Left colon (tissue), 2 donors: ENCODE measurements around the gene H6PD. TPM values are rescaled to one million over a fixed set of nuclear protein-coding genes. Genes with fewer than 3 reads are reported as not detected.

Experiments
- ATAC-seq: fragments of 200-7000 bp; cut with Tn5 transposase; one replicate; pipeline ENCODE4 v1.9.1; 2020; ENCODE audit warnings: mild to moderate bottlenecking, moderate library complexity
- DNase-seq, 2 donors: peaks; one replicate each; pipeline ENCODE4 v3.0.0-alpha.2; 2020
- intact Hi-C, 2 donors: fragments of 100-400 bp; cut with DNase I in 1 of 2; cut with micrococcal nuclease in 1 of 2; formaldehyde crosslinking; loops; one replicate each; pipeline versions ENCODE4 v1.11.2 to v1.14.0; 2022; cut with DNase I, micrococcal nuclease
- total RNA-seq, 2 donors: library from RNA; stranded (reverse); fragmentation: NEBNext Ultra II Directional; extraction: Animal tissue kit (Norgen Biotek cat#: 25700); gene quantifications; one replicate each; pipeline ENCODE4 v1.2.1, GENCODE V29; 2021
- donor health status: DM: no; HTN: no; CAD: no.
- donor health status: DM: yes; HTN: yes; CAD: no.

Gene H6PD
- total RNA-seq, 2 donors from 2014 or later = 33.4 to 34.9 TPM

- no peak for DNase-seq
- intact Hi-C loops = no loop called here
- ATAC-seq = no peak
Measured at GRCh38 chr1:9267827-9268581, 33.4 kb downstream of the H6PD start.

GRCh38 chr1:9269078-9269501 lies 34.5 kb downstream of the H6PD start:
- DNase-seq (no peak), ATAC-seq (no peak)
- intact Hi-C loops = no loop called here

GRCh38 chr1:9269721-9270120 lies 35.1 kb downstream of the H6PD start:
- DNase-seq (no peak), ATAC-seq (no peak)
- intact Hi-C loops = no loop called here

GRCh38 chr1:9270290-9270883 lies 35.8 kb downstream of the H6PD start:
- peak; percentile 47 for ATAC-seq
- intact Hi-C loops = no loop called here
- DNase-seq = peak in 1 of 2 donors; percentile 43

- intact Hi-C loops = no loop called here
- DNase-seq (no peak), ATAC-seq (no peak)
Measured at GRCh38 chr1:9271283-9271682, 36.7 kb downstream of the H6PD start.

- ATAC-seq (no peak), DNase-seq (no peak)
- intact Hi-C loops = no loop called here
Measured at GRCh38 chr1:9271861-9272595, 37.5 kb downstream of the H6PD start.

GRCh38 chr1:9273177-9273576 lies 38.6 kb downstream of the H6PD start:
- intact Hi-C loops = no loop called here
- DNase-seq (no peak), ATAC-seq (no peak)

GRCh38 chr1:9275161-9275560 lies 40.6 kb downstream of the H6PD start:
- DNase-seq = no peak
- intact Hi-C loops = no loop called here
- ATAC-seq = no peak

- DNase-seq (peak; percentile 71 to 73), ATAC-seq (peak; percentile 17)
- intact Hi-C loops = no loop called here
Measured at GRCh38 chr1:9275567-9276034, 41.0 kb downstream of the H6PD start.

GRCh38 chr1:9278116-9278515 lies 43.5 kb downstream of the H6PD start:
- DNase-seq (no peak), ATAC-seq (no peak)
- intact Hi-C loops = no loop called here

GRCh38 chr1:9278585-9279153 lies 44.1 kb downstream of the H6PD start:
- DNase-seq (no peak), ATAC-seq (peak; percentile 27)
- intact Hi-C loops = no loop called here

- ATAC-seq = peak; percentile 85
- DNase-seq = peak; percentile 74 to 89
Measured at GRCh38 chr1:9279172-9279840, 44.7 kb downstream of the H6PD start.

GRCh38 chr1:9280015-9280860 lies 45.7 kb downstream of the H6PD start:
- DNase-seq (peak; percentile 63 to 73), ATAC-seq (peak; percentile 49)
- intact Hi-C loops = loop anchor here in 1 of 2 donors (10.0 kb wide), 2 partner anchors 175 to 215 kb away; no protein-coding TSS in a partner anchor

More at GRCh38 chr1:9279172-9279840, 44.7 kb downstream of the H6PD start:
- intact Hi-C loops = no loop called here

- intact Hi-C loops = loop anchor here in 1 of 2 donors (10.0 kb wide), 2 partner anchors 174 to 214 kb away; no protein-coding TSS in a partner anchor
Measured at GRCh38 chr1:9281071-9281827, 46.7 kb downstream of the H6PD start.

GRCh38 chr1:9281908-9282695 lies 47.5 kb downstream of the H6PD start:
- ATAC-seq (no peak), DNase-seq (no peak)
- intact Hi-C loops = loop anchor here in 1 of 2 donors (10.0 kb wide), 2 partner anchors 173 to 213 kb away; no protein-coding TSS in a partner anchor

More at GRCh38 chr1:9281071-9281827, 46.7 kb downstream of the H6PD start:
- ATAC-seq (no peak), DNase-seq (no peak)

- intact Hi-C loops = loop anchor here in 1 of 2 donors (10.0 kb wide), 2 partner anchors 172 to 212 kb away; no protein-coding TSS in a partner anchor
- ATAC-seq = no peak
Measured at GRCh38 chr1:9282696-9282955, 48.1 kb downstream of the H6PD start.

More at GRCh38 chr1:9282696-9282955, 48.1 kb downstream of the H6PD start:
- no peak for DNase-seq
